A549 (cell line): Measurements from ENCODE around the gene BGLAP.

Experiments
- CHD2 ChIP-seq: fragments of 150-350 bp; IDR thresholded peaks from 2 replicates; pipeline ENCODE4 v1.6.1; 2014; ENCODE audit warnings: low read length; ENCODE audit not compliant: partially characterized antibody
- EP300 ChIP-seq, 2 experiments: fragments of >200 bp; sonication (Bioruptor Twin); formaldehyde crosslinking; IDR thresholded peaks; 2 replicates in 1 of 2; 3 replicates in 1 of 2; pipeline ENCODE4 v1.6.1; 2016 to 2017
- RAD21 ChIP-seq, 2 experiments: fragments of >200 bp in 1 of 2; sonication (Bioruptor Twin) in 1 of 2; formaldehyde crosslinking in 1 of 2; IDR thresholded peaks in 1 of 2; conservative IDR thresholded peaks in 1 of 2; 2 replicates in 1 of 2; 3 replicates in 1 of 2; pipeline ENCODE4 v1.6.1; 2012 to 2018; ENCODE audit warnings: inconsistent platforms in 1 of 2
- TF ChIP-seq, protein P1 (sequence below): fragments of 450-650 bp; IDR thresholded peaks from 2 replicates; pipeline ENCODE4 v1.6.1; 2014; ENCODE audit warnings: antibody characterized with exemption

DNA sequence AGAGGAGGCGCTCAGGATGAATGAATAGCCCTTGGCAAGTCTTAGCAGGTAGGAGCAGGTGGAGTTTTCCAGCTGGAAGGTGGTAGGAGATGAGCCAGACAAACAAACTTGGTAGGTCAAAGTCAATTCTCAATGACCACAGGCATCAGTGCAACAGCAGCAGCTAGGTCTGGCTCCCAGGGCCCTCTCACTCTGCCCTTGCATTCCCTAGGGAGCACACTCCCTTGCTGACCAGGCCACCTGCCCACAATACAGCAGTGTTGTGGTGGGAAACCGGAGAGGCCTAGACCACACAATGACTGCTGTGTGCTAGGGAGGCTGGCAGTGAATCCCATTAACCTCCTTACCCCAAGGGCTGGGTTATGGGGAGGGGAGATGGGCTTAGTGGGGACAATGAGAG, 18.9 kb downstream of the BGLAP start:
- TF ChIP-seq EP300 (IDR thresholded peaks at IDR 0.05) (no peak), CHD2 (no peak), RAD21 (conservative IDR thresholded peaks at IDR 0.05 in 1 of 2, IDR thresholded peaks at IDR 0.05 in 1 of 2) (no peak)
- TF ChIP-seq, protein P1, sequence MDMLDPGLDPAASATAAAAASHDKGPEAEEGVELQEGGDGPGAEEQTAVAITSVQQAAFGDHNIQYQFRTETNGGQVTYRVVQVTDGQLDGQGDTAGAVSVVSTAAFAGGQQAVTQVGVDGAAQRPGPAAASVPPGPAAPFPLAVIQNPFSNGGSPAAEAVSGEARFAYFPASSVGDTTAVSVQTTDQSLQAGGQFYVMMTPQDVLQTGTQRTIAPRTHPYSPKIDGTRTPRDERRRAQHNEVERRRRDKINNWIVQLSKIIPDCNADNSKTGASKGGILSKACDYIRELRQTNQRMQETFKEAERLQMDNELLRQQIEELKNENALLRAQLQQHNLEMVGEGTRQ: no peak
